GM08714 (cell line): ENCODE data around the gene TGM1.
A peak's percentile ranks its signal among the peaks of the same experiment; 100 is the strongest.

Experiments
- H3K4me3 ChIP-seq: fragments of 200-500 bp; sonication (Bioruptor generic); 2 replicates; pipeline ENCODE4 v1.5.1; 2014; ENCODE audit warnings: mild to moderate bottlenecking, low read length, inconsistent platforms
- ZNF274 ChIP-seq: IDR thresholded peaks from 2 replicates; pipeline ENCODE4 v1.6.1; 2012; ENCODE audit warnings: mild to moderate bottlenecking, low read depth, low read length

TGM1 gene

DNA sequence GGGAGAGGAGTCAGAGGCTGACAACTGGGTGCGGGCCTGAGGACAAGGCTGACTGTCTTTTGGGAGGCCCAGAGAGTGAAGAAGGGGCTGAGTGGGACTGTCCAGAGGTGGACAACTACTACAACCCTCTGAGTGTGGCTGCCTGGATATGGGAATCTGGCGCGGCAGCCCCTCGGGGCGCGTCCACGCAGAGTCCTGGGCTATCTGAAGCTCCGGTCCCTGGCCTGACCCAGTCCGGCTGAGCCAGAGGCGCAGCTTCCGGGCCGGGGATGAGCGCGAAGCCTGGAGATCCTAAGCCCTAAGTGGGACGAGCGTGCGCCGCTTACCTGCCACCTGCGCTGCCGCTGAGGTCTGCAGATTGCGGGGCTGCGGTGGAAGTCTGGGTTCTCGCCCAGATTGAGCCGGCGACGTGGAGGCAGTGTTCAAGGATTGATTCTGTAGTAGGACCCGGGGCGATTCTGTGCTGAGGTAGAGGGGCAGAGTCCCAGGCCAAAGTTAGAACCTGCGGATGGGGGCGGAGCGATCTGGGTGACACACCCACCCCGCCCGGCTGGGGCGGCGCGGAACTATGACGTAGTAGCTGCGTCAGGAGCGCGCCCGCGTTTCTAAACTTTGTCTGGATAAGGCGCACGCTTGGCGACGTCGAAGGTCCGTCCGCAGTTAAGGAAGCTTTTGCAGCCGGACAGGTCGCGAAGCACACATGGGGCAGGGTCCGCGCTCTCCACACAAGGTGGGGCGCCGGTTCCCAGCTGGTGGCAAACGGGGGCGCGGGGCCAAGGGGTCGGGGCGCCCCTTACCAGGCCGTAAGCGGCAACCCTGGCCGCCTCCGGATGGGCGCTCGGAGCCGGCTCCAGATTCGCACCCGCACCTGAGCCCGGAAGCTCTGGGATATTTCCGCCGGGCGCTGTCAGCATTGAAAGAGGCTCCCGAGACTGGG lies 36.5 kb upstream of the TGM1 start, which contains the start of the genes DHRS1 and NOP9:
Gene DHRS1, minus strand, starts transcription at position 526 of the 937 bp plus-strand sequence. CDS start 674 bp downstream, outside the sequence.
Gene NOP9, plus strand, starts transcription at position 596 of the 937 bp plus-strand sequence. Its CDS starts 105 bp downstream, at position 701.
- no peak for TF ChIP-seq ZNF274
- peak within 1 kb of the TSS; percentile 96 for H3K4me3 ChIP-seq

DNA sequence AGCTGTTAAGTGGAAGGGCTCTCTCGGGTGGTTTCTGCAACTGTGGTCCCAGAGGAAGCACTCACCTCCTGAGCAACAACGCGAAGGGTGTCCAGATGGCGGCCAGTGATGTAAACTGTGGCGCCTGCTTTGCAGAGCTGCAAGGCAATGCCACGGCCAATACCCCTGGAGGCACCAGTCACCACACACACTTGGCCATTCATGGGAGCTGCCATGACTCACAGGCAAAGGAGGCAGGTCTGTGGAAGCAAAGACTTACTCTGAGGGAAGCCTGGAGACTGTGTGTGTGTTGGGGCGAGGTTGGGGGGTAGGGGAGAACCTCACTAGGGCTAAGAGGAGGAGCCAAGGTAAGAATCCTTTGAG lies 35.9 kb upstream of the TGM1 start:
- no peak for TF ChIP-seq ZNF274

DNA sequence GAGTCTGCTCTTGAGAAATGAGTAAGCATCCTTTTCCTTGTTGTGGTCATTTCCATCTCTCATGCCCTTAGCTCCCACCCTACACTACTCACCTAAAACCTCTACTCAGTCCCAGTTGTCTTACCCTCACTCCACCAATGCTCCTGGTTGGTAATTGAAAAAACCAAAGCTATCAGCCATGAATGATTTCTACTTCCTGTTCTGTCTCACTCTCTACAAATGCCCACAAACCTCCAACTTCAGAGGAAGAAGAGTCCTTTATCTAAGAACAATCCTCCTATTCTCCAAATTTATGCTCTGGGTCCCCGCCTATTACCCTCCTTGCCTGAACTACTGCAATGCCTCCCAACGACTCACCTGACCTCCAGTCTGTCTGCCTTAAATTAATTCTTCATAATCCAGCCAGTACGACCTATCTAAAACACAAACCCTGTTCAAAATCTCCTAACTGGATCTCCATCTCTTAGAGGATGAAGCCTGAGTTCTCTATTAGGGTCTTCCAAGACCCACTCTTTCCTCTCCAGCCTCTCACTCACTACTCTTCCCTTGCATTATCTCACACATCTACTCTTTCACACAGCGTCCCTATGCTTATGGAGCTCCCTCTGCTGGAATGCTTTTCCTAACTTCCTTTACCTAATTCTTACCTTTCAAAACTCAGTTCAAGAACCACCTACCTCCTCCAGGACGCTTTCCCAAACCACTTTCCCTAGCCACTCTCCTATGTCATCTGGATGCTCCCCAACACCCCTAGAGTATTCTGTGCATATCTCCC lies 34.4 kb upstream of the TGM1 start:
- H3K4me3 ChIP-seq = no peak overlapping the region
- no peak for TF ChIP-seq ZNF274

More for the DNA sequence above, 35.9 kb upstream of the TGM1 start:
- peak overlapping the region; percentile 96 for H3K4me3 ChIP-seq

DNA sequence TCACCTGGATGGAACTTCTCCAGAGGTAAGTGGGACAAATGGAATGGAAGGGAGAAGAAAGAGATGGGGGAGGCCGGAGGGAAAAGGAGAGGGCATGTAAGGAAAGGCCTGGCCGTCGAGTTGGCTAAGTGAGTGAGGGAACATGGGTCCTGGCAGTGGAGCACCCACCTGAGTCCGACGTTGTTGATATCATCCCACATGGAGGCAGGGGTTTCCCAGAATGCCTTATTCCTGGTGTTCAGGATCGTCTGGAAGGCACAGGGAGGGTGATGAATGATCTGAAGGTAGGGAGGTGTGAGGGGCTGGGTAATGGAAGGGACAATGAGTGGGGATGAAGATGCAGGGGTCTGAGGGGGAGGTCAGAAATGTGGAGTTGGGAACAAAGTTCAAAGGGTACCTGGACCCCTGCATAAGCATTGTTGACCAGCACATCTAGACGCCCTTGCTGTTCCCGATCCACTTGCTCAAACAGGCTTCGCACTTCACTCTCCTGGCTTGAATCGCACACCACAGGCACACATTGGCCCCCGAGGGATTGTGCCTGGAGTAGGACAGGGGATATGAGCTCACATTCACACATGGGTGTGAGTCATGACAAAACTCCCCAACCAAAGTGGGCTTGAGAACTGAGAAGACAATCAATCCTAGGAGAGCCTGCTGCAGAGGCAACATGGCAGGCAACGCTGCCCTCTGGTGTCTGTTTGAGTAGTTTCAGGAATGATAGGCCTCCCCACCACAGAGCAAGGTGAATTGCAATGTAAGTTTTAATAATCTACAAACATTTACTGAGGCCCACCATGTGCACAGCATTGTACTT lies 33.6 kb upstream of the TGM1 start:
- H3K4me3 ChIP-seq = no peak overlapping the region
- no peak for TF ChIP-seq ZNF274

DNA sequence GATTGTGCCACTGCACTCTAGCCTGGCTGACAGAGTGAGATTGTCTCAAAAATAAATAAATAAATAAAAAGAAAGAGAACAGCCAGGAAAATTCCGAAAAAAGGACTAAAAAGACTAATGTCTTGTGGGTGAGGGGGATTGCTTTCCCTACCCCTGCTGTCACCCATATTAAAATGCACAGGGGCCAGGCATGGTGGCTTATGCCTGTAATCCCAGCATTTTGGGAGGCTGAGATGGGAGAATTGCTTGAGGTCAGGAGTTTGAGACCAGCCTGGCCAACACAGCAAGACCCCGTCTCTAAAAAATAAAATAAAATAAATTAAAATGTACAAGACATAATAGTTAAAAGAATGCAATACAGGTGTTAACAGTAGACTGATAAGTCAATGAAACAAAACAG lies 30.5 kb upstream of the TGM1 start:
- TF ChIP-seq ZNF274 = no peak

DNA sequence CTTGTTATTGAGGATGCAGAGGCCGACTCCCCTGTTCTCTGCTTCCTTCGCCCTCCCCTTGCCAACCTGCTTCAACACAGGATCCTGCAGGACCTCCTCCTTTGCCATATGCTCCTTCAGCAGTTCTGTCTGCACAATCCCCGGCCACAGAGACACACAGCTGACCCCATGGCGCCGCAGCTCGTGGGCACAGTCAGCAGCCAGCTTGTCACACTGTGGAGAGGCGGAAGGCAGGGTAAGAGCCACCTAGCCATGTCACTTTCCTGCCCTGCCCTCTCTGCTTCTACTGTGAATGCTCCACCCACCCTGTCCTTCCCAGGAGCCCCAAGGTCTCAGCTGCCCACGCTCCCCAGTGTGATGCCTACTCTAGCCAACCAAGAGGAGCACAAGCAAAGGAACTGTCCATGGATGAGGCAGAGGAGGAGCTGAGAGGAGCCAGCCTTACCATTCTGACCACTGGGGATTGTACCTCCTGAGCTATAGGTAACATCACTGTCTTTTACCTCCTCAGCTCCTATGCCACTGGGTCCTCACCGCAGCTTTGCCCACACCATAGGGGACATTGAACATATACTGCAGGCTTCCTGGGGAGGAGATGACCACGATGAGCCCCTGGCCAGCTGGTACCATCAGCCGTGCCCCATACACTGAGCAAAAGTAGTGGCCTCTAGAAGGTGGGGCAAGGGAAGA lies 29.3 kb upstream of the TGM1 start:
- TF ChIP-seq ZNF274 = no peak
- no peak overlapping the region for H3K4me3 ChIP-seq

More for the DNA sequence above, 30.5 kb upstream of the TGM1 start:
- H3K4me3 ChIP-seq = no peak overlapping the region

DNA sequence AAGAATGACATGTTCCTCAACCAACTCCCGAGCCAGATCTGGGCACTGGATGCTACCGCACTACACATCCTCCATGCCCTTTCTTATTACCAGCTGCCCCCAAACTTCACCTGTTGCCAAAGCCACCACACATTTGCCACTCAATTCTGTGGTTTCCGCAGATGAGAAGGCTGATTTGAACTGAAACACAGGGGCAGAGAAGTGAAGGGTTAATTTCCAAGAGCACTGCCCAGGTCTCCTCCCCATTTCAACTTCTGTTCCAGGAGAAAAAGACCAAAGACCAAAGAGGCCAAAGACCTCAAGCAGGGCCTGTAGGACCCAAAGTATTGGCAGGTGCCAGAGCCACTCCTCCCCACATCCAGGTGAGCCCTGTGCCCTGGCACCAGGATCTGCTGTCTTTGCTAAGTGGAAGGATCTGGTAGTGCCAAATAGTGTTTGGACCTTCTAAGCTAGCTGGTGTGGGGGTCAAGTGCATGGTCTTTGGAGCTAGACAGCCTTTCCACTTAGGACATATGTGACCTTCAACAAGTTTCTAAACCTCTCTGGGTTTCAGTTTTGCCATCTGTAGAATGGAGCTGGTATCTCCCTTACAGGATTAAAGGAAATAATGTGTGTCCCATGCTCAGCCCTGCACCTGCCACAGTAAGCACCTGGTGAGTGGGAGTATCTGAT lies 28.6 kb upstream of the TGM1 start:
- no peak overlapping the region for H3K4me3 ChIP-seq
- no peak for TF ChIP-seq ZNF274

DNA sequence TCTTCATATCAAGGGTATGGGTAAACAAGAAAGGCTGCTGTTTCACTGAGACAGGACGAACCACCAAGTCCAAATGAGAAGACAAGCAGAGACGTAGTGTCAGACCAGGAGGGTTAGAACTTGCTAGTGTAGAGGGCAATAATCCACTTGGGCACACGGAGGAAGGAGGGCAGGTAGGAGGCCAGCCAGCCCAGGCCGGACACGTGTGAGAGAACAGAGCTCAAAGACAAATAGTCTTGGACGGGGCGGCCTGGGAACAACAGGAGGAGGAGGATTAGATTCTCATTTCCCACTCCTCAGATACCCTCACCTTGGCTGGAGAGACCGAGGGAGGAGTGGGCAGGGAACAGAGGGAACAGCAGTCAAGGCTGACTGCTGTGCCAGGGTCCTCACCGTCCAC lies 27.8 kb upstream of the TGM1 start:
- no peak overlapping the region for H3K4me3 ChIP-seq
- no peak for TF ChIP-seq ZNF274

DNA sequence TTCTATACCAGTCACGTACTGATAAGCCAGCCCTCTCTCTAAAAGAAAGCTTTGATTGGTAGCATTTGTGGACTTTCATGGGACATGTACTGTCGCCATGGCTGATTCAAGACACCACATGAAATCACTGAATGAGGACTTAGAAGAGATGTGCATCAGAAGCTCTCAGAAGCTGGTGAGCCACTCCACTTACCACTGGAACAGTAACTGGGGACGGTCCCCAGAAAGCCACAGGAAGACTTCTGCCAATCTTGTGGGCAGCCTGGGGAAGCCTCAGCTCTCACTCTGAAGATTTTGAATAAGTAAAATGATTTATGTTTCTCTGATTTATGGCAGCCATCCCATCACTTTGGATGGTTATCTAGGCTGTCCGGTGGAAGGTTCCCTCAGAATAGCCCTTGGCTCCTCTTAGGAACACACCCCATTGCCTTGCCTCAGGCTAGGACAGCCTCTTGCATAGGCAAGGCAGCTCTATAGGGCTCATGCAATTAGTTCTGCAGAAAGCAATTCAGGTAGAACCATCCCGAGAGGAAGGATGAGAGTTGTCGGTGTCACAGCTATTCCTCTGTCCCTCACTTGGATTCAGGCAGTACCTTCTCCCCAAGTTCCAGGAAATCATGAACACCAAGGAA lies 26.8 kb upstream of the TGM1 start:
- no peak for TF ChIP-seq ZNF274
- H3K4me3 ChIP-seq = no peak overlapping the region

DNA sequence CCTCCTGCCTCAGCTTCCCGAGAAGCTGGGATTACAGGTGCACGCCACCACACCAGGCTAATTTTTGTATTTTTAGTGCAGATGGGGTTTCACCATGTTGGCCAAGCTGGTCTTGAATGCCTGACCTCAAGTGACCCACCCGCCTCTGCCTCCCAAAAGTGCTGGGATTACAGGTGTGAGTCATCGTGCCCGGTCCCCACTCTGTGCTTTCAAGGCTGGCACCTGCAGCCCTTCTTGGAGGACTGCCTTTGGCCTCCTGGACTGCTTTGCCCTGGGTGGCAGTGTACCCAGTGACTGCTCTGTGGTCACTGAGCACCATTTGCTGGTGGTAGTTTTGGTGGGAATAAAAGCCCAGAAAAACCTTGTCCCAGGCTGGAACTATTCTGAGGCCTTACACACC lies 24.0 kb upstream of the TGM1 start:
- H3K4me3 ChIP-seq = no peak overlapping the region
- TF ChIP-seq ZNF274 = no peak

DNA sequence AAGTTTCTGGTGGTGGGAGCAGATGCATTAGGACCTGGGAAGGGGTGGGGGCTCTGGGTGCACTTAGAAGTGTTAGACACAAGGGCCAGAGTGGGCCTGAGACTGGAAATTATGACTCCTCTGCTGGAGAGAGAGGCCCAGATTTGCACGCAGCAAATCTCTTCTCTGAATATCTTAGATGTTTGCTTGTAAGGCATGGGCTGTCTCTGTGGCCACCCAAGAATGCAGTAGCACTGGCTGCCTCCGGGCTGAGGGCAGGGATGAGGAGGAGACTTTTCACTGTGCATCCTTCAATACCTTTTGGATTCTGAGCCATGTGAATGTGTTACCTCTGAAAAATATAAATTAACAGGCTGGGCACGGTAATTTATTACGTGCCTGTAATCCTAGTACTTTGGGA lies 22.4 kb upstream of the TGM1 start:
- H3K4me3 ChIP-seq = no peak overlapping the region
- TF ChIP-seq ZNF274 = no peak

DNA sequence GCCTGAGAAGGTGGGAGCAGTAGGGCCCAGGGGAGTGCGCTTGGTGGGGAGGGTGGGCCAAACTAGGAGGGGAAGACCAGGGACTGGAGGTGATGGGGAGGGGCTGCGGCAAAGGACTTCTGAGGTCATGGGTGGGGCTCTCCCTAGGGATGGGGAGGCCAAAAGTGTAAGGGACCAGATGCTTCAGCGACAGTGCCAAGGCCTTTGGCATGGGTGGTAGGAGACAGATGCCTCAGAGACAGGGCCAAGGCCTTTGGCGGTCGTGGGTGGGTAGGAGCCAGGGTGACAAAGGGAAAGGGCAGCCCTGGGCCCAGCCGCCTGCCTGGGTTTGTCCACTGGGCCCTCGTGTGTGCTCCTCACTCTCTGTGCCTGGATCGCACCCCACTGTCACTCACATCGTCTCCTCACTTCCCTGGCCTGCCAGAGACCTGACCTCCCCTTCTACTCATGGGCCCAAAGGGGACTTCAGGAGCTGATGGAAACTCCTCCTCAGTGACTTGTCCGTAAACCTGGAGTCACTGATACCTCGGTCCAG lies 21.6 kb upstream of the TGM1 start:
- no peak overlapping the region for H3K4me3 ChIP-seq
- TF ChIP-seq ZNF274 = no peak
